ENCODE measurements around the gene GLRA1.

DNA sequence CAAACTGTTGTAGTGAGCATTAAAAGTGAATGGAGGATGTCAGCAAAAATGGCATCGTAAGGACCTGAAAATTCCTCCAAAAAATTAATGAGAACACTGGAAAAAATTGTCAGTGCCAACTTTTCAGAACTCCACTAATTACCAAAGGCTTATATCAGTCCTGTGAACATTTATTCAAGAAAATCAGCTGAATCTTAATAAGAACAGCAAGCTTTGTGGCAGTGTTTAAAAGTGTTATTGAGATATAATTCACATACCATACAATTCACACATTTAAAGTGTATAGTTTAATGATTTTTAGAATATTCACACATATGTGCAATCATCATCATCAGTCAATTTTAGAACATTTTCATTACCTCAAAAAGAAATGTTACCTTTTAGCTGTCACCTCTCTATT is 95.3 kb downstream of the GLRA1 start:
- no peak for TF ChIP-seq CTCF (IDR thresholded peaks at IDR 0.05 in 2 of 3, conservative IDR thresholded peaks at IDR 0.05 in 1 of 3; ENCODE audit: borderline replicate concordance in 1 of 3, insufficient read depth in 1 of 3, low read depth in 2 of 3, low read length in 2 of 3)
- no peak for TF ChIP-seq JUND (IDR thresholded peaks at IDR 0.05)
- no peak for TF ChIP-seq EZH2 (IDR thresholded peaks at IDR 0.05)
- TF ChIP-seq SP1 (IDR thresholded peaks at IDR 0.05; ENCODE audit: low read depth) = no peak
- TF ChIP-seq REST (IDR thresholded peaks at IDR 0.05; ENCODE audit: low read depth) = no peak
- TF ChIP-seq MAX (IDR thresholded peaks at IDR 0.05) = no peak
- no peak for TF ChIP-seq TCF7L2 (IDR thresholded peaks at IDR 0.05; ENCODE audit: borderline replicate concordance, extremely low read depth, insufficient read depth, insufficient read length)
- no peak for TF ChIP-seq EZH2phosphoT487 (IDR thresholded peaks at IDR 0.05; ENCODE audit: borderline replicate concordance)
- TF ChIP-seq POLR2A (IDR thresholded peaks at IDR 0.05; ENCODE audit: borderline replicate concordance, extremely low read depth, insufficient read depth, insufficient read length) = no peak
- no peak for TF ChIP-seq POLR2AphosphoS5 (IDR thresholded peaks at IDR 0.05; ENCODE audit: low read depth, low read length)
